GM21360 (cell line): ENCODE results near the gene LRRTM4.
"Not testable (repeated sequence)": the region's sequence is repeated elsewhere in the genome, so short reads cannot be mapped to it uniquely, and the experiment has no call there.

Experiments
- ATAC-seq: cut with Tn5 transposase; IDR thresholded peaks from one replicate; pipeline ENCODE4 v1.9.1; 2021; ENCODE audit warnings: mild to moderate bottlenecking, moderate library complexity; ENCODE audit not compliant: unreplicated experiment

Gene LRRTM4

DNA sequence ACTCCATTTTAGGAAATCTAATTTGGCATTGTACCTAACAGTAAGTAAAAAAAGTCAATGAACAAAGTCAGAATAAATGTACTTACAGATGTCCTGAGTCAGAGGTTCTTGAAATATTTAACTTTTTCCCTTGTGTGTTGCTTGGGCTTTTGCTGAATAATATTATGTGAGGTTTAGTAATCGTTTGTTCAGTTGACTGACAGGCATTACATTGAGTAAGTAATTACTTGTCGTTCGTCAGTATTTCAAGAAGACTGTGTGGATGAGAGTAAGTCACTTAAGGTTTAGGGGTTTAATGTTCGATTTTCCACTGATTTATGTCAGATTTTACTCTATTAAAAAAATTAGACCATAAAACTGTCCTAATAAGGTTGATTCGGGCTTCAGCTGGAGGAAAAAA lies 342.9 kb downstream of the LRRTM4 start:
- ATAC-seq = no peak

- ATAC-seq = not testable (repeated sequence)
These were observed 346.9 kb downstream of the LRRTM4 start for GRCh38 chr2:77175266-77175780.

GRCh38 chr2:77169426-77169825 lies 352.8 kb downstream of the LRRTM4 start:
- ATAC-seq = no peak

- not testable (repeated sequence) for ATAC-seq
These were observed 358.2 kb downstream of the LRRTM4 start for GRCh38 chr2:77164021-77164420.

DNA sequence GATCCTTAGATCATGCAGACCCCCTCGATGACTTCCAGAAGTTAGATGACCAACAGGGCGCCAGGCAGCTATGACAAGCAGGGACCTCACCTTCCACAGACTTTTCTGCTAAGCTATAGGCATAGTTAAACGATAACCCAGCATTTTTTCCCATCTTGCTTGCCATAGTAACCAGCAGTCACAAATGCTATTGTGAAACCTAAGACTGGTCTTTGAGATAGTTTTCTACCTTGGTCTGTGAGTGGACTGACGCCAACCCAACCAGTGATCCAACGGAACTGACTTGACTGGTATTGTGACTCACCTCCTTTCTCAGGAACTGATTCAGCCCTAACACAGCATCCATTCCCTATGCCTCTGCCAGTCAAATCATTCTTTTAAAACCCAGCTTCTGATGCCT lies 361.2 kb downstream of the LRRTM4 start:
- no peak for ATAC-seq

DNA sequence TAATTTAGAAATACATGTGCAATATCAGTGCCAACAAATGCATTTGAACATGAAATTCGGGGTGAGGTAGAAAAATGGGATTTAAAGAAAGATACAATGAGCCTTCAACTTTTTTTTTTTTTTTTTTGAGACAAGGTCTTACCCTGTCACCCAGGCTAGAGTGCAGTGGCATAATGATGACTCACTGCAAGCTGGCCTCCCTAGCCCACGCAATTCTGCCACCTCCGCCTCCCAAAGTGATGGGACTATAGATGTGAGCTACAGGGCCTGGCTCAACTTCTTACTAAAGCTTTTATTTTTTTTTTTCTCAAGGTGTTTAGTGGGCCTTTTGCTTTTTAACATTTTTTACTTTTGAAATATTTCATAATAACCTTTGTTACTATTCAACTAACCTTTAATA lies 365.6 kb downstream of the LRRTM4 start:
- ATAC-seq = no peak

GRCh38 chr2:77155511-77155910 lies 366.7 kb downstream of the LRRTM4 start:
- no peak for ATAC-seq

DNA sequence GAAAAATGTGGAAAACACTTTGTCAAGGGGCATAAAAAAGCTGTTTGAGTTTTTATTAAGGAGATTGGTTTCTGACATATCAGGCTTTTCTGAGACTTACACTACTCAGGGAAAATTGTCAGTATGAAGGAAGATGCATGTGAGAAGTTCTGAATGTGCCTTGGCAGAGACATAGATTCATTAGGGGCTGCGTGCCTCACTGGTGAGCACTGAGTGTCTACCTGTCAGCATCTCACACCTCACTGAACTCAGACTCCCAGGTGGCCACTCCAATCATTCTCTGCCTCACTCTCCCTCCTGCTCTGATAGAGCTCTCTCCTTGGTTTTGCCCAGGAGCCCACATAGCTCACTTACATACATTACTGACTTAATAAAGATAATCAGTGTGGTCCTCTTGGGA lies 372.6 kb downstream of the LRRTM4 start:
- no peak for ATAC-seq

- no peak for ATAC-seq
These were observed 375.0 kb downstream of the LRRTM4 start for GRCh38 chr2:77147153-77147552.

GRCh38 chr2:77144772-77145171 lies 377.4 kb downstream of the LRRTM4 start:
- no peak for ATAC-seq

DNA sequence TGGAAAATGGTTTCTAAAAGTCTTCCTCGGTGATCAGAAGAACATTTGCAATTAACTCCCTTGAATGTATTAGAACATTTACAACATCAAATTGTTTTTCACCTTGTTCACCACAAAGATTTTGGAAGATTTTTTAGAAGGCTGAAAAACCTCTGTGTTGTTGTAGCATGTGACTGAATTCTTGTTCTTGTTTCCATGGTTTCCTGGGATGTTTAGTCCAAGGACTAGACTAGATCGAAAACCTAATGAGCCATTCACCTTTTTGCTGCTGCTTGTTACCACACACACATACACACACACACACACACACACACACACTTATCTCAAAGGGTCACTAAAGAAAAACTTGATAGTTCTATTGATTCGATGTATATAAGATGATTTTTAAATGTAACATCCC lies 380.0 kb downstream of the LRRTM4 start:
- no peak for ATAC-seq

DNA sequence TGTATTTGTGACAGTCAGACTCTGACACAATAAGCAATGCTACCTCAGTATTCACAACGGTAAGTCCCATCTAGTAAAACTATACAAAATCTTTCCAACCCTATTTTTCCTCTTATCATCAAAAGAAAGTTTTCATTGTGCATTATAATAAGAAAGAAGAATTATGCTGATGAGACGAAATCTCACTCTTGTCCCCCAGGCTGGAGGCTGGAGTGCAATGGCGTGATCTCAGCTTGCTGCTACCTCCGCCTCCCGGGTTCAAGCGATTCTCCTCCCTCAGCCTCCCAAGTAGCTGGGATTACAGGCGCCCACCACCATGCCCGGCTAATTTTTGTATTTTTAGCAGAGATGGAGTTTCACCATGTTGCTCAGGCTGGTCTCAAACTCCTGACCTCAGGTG lies 393.7 kb downstream of the LRRTM4 start:
- ATAC-seq = not testable (repeated sequence)

DNA sequence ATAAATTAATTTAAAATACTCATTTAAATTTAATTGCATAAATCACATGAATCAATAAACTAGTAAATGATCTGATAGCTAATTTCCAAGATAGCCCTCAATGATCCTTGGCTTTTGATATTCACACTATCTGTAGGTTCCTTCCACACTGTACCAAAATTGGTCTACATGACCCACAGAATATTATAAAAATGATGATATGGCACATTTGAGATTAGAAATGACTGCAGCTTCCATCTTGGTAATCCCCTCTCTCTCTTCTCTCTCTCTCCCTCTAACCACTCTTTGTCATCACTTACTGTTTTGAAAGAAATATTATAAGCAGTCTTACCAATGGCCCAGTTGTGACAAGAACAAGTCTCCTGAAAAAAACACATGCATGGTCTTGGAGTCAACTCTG lies 394.8 kb downstream of the LRRTM4 start:
- ATAC-seq = no peak

DNA sequence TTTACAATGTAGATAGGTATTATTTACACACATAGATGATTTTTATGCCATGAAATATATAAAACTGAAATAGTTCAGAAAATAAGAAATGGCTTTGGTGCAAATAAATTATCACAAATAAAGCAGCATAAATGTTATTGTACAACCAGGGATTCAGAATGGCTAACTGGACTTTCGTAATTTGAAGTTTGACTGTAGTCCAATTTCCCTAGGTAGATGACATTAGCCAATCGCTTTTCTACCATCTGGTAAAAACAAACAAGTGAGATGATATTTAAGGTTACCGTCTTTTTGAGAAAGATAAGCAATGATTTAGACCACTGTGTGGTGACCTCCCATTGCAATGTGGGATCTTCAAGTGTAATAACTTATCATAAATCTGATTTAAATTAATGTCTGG lies 400.7 kb downstream of the LRRTM4 start:
- no peak for ATAC-seq

DNA sequence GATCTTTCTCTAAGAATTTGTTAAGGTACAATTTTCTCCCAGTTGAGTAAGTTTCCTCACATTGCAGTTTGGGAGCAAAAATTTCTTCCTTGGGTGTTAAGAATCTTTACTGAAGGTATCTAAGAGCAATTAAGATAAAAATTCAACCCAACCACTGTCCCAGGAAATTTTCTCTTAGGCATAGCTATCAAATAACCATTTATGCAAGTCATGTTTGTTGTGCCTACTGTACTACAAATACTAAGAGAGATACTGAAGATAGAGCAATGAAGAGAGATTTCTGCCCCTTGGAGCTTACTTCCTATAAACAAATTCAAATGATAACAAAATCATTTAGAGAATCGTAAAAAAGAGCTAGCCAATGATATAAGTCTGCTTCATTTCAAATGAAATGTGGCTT lies 402.8 kb downstream of the LRRTM4 start:
- no peak for ATAC-seq

DNA sequence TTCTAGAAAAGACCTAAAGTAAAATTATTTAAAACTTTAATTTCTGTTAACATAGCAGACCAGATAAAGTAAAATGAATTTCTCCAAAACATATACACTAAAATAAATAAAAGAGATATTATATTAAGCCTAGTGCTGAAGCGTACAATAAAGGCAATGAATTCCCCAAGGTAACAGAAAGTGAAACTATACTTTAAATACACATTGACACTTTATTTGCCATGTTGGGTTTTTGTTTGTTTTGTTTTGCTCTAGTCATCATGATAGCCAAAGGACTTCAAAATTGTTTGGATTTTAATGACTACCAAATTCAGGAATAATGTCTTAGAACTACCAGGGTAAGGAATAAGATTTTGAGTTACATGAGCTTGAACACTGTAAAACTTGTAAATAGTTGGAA lies 413.3 kb downstream of the LRRTM4 start:
- no peak for ATAC-seq

DNA sequence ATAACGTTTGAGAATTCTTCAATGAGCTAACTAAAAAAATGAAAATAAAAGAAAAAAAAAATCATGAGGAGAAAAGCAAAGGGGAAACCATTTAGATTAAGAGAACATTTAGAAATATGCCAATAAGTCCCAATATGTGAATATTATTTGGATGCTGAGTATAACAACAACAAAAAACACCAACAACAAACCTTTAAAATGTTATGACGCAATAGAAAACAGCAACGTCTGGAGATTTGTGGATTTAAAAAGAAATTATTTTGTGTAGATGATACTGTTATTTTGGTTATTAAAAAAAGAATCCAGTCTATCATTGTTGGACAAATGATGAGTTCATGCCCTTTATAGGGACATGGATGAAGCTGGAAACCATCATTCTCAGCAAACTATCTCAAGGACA lies 417.2 kb downstream of the LRRTM4 start:
- no peak for ATAC-seq

GRCh38 chr2:77104554-77104953 lies 417.6 kb downstream of the LRRTM4 start:
- no peak for ATAC-seq

DNA sequence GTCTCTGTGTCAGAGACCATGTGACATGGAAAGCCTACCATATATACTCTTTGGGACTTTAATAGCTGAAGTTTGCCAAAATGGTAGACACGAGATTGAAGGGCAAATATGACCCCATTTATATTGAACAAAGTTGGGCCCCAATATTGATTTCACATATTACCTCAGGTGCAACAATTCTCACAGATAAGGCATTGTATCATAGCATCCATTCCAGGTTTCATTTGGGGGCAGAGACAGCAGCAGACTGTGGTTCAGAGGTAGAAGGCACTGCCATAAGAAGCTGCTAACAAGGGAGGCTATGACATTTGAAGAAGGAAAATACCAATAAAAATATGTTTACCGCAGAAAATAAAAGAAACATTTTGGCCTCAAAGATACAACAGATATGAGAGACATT lies 419.2 kb downstream of the LRRTM4 start:
- ATAC-seq = no peak

DNA sequence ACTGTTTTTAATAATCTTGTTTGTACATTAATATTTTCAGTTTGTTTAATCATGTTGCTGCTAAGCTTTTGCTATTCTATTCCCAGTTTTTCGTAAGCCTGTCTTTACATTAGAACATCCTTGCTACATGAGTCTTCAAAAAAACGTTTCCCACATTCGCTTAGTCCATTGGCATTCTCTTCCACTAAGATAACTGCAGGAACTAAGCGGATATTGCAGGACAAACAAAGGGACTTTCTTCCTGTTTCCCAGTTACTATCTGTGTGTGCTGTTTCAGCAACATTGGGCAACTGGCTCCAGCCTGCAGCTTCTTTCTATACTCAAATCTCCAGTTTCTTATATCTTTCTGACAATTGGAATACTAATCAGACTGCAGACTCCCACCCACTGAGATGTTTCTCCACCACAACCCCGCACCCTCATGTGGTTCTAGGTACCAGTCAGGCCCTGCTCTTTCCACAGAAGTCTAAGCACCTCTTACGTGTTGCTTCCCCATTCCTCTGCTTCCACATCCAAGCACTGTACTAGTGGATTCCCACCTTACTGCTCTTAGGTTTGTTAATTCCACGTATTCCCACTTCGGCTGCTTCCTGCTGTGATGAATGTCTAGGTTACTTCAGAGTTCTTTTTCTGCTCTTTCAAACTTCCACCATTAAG lies 420.3 kb downstream of the LRRTM4 start:
- ATAC-seq = no peak

DNA sequence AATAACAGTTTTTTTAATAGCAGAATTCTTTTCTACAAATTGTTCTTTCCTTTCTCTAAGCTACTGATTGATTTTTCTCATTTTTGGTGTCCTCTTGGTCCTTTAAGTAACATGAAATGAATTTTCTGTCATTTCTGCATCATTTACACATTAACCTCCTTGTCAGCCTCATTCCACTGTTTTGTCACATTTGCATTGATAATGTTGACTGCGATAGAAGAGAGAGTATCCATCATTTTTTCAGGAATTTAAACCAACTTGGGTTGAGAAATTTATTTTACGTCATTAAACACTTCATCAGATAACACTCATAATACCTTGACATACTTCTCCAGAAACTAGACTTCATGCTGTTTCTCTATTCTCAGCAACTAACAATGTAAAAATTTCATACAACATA lies 422.2 kb downstream of the LRRTM4 start:
- ATAC-seq = no peak

DNA sequence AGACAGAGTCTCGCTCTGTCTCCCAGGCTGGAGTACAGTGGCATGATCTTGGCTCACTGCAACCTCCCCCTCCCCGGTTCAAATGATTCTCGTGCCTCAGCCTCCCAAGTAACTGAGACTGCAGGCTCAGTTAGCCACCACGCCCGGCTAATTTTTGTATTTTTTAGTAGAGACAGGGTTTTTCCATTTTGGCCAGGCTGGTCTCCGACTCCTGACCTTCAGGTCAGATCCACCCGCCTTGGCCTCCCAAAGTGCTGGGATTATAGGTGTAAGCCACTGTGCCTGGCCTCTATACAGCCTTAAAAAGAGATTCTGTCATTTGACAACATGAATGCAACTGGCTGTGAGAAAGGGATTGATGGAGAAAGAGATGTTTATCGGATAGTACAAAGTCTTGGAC lies 426.7 kb downstream of the LRRTM4 start:
- not testable (repeated sequence) for ATAC-seq

DNA sequence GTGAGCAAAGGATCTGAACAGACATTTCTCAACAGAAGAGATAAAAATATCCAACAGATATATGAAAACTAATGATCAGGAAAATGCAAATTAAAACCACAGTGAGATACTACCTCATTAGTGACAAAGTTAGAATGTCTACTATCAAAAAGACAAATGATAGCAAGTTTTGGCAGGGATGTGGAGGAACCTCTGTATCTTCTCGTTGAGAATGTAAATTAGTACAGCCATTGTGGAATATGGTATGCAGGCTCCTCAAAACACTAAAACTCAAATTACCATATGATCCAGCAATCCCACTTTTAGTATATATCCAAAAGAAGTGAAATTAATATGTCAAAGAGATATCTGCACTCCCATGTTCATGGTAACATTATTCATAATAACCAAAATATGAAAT lies 427.1 kb downstream of the LRRTM4 start:
- no peak for ATAC-seq
